Testis (tissue), 3 donors: Measurements from ENCODE around the gene DLX4. TPM values are rescaled to one million over a fixed set of nuclear protein-coding genes. Genes with fewer than 3 reads are reported as not detected.

ENCODE experiments used
- DNase-seq: peaks from one replicate; pipeline ENCODE4 v3.0.0-alpha.2; 2019
- H3K27ac ChIP-seq, 2 donors: fragments of 200-600 bp; sonication (generic); one replicate each; pipeline ENCODE4 v1.5.1; 2019
- H3K27me3 ChIP-seq: fragments of 200-600 bp; sonication (generic); one replicate; pipeline ENCODE4 v1.5.1; 2019
- H3K36me3 ChIP-seq: fragments of 200-600 bp; sonication (generic); one replicate; pipeline ENCODE4 v1.5.1; 2017; ENCODE audit warnings: low read depth; ENCODE audit errors: missing control alignments
- H3K4me1 ChIP-seq: fragments of 200-600 bp; sonication (generic); one replicate; pipeline ENCODE4 v1.5.1; 2019
- H3K4me3 ChIP-seq, 2 donors: fragments of 200-600 bp; sonication (generic); one replicate each; pipeline ENCODE4 v1.5.1; 2017 to 2019
- H3K9me3 ChIP-seq: fragments of 200-600 bp; sonication (generic); one replicate; pipeline ENCODE4 v1.5.1; 2017
- POLR2A ChIP-seq: fragments of 450-650 bp; IDR thresholded peaks from one replicate; pipeline ENCODE4 v1.6.1; 2017; ENCODE audit warnings: antibody characterized with exemption, mild to moderate bottlenecking, moderate library complexity
- WGBS, 2 donors: methylation state at CpG; one replicate each; pipeline ENCODE4 v1.1.5; 2018; 5-methylcytosine and 5-hydroxymethylcytosine counted together
- intact Hi-C: fragments of 100-400 bp; cut with DNase I; formaldehyde crosslinking; loops from one replicate; pipeline ENCODE4 v1.15.1; 2023; ENCODE audit warnings: low total_unique reads
- polyA plus RNA-seq: library from polyadenylated mRNA; stranded (reverse); fragments of 350-450 nt; fragmentation: Illumina TruSeq; extraction: RNeasy Lipid Tissue Mini Kit (QIAGEN cat#74804); gene quantifications from one replicate; pipeline ENCODE4 v1.2.3, GENCODE V29; 2014; ENCODE audit warnings: low read depth, low replicate concordance; ENCODE audit not compliant: insufficient read depth
- total RNA-seq, 2 donors: library from RNA; depleted of rRNA; stranded (reverse); fragments of >200 nt; gene quantifications; one replicate each; pipeline ENCODE4 v1.2.3, GENCODE V29; 2016
- TF ChIP-seq, protein P1 (sequence below), 3 experiments: fragments of 450-650 bp in 2 of 3; fragments of 200-600 bp in 1 of 3; sonication (generic) in 1 of 3; IDR thresholded peaks; one replicate each; pipeline ENCODE4 v1.5.1; 2016 to 2019; ENCODE audit warnings: antibody characterized with exemption in 3 of 3, mild to moderate bottlenecking in 2 of 3, moderate library complexity in 1 of 3

Gene DLX4
- total and polyA plus RNA-seq, 3 donors from 2014 or later = 0.30 to 1.2 (median 0.37) TPM

DNA sequence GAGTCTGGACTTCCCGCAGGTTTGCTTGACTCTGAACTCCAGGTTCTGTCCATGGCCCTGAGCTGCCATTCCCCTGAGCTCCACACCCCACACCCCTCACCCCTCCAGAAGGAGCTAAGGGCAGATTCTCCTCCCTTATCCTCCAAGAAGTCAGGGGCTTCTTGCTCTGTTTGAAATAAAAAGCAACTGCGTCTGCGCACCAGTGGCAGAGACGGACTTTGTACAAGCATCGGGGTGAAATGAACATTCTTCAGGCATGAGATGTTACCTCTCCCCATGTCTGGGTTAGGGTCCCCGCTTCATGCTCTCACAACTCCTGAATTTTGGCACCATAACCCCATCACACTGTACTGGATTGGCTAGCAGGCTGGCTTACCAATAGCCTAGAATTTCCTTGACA, 36.1 kb upstream of the DLX4 start:
- Histone ChIP-seq H3K9me3 (no peaks in the 10 kb centered on the region), H3K4me1 (no peaks in the 10 kb centered on the region), H3K36me3 (no peaks in the 10 kb centered on the region), H3K27me3 (no peaks in the 10 kb centered on the region), H3K27ac (no peak overlapping the region), H3K4me3 (no peak overlapping the region)
- TF ChIP-seq, protein P1, sequence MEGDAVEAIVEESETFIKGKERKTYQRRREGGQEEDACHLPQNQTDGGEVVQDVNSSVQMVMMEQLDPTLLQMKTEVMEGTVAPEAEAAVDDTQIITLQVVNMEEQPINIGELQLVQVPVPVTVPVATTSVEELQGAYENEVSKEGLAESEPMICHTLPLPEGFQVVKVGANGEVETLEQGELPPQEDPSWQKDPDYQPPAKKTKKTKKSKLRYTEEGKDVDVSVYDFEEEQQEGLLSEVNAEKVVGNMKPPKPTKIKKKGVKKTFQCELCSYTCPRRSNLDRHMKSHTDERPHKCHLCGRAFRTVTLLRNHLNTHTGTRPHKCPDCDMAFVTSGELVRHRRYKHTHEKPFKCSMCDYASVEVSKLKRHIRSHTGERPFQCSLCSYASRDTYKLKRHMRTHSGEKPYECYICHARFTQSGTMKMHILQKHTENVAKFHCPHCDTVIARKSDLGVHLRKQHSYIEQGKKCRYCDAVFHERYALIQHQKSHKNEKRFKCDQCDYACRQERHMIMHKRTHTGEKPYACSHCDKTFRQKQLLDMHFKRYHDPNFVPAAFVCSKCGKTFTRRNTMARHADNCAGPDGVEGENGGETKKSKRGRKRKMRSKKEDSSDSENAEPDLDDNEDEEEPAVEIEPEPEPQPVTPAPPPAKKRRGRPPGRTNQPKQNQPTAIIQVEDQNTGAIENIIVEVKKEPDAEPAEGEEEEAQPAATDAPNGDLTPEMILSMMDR (IDR thresholded peaks at IDR 0.05) = no peak
- intact Hi-C loops = no loop called here
- 91 to 93% methylated on average over 6 of the region's 6 CpGs for WGBS, 2 donors
- DNase-seq = no peak

DNA sequence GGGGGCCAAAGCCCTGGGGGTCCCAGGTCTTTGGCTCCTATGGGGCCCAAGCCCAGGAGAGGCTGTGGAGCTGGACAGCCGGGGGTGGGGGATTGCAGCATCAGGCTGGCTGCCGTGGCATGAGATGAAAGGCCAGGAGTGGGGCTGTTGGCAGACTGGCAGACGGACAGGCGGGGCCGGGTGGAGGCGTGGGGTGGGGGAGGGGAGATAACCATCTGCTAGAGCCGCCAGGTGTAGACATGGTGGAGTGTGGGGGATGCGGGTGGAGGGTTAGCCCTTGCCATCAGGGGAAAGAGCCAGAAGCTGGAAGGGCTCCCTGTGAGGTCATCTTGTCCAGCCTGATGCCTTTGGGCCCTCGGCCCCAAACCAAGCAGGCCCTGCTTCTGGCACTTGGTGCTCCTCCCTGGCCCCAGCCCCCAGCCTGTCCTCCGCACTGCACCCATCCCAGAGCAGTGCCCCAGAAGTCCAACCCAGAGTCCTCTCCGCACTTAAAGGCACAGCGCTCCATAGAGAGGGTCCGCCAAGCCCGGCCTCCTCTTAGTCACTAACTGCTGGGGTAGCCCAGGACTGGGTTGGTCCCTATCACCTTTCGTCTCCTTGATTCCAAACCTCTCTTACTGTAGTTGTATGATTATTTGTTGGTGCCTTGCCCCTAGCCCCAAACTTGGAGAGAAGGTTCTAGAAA, 33.3 kb upstream of the DLX4 start:
- 83 to 86% methylated on average over 12 to 15 of the region's 15 CpGs for WGBS, 2 donors
- intact Hi-C loops = no loop called here
- no peaks in the 10 kb centered on the region for H3K36me3 ChIP-seq
- H3K9me3 ChIP-seq = no peaks in the 10 kb centered on the region
- no peaks in the 10 kb centered on the region for H3K27me3 ChIP-seq
- no peak for DNase-seq
- H3K4me1 ChIP-seq = no peaks in the 10 kb centered on the region
- H3K4me3 ChIP-seq = no peak overlapping the region
- no peak for TF ChIP-seq POLR2A
- TF ChIP-seq, protein P1 (IDR thresholded peaks at IDR 0.05) = no peak
- no peak overlapping the region for H3K27ac ChIP-seq

DNA sequence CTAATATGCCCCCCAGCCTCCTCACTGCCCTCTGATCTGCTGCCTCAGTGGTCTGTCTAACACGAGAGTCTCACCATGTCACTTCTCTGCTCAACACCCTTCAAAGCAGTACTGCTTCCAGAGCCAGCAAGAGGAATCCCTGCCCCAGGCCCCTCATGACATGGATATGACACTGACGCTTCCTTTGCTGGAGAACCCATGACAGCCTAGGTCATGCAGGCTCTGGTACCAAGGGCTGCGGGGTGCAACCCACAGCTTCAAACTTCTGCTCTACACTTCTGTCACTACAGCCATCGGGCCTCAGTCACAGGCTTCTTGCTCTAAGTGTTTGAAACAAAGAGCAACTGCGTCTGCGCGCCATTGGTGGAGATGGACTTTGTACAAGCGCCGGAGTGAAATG, 32.6 kb upstream of the DLX4 start:
- H3K36me3 ChIP-seq = no peaks in the 10 kb centered on the region
- intact Hi-C loops = no loop called here
- no peak for TF ChIP-seq POLR2A
- TF ChIP-seq, protein P1 (IDR thresholded peaks at IDR 0.05) = no peak
- 96 to 100% methylated on average over 9 of the region's 9 CpGs for WGBS, 2 donors
- H3K27ac ChIP-seq = no peak overlapping the region
- H3K4me1 ChIP-seq = no peaks in the 10 kb centered on the region
- H3K4me3 ChIP-seq = no peak overlapping the region
- no peaks in the 10 kb centered on the region for H3K9me3 ChIP-seq
- H3K27me3 ChIP-seq = no peaks in the 10 kb centered on the region
- no peak for DNase-seq

DNA sequence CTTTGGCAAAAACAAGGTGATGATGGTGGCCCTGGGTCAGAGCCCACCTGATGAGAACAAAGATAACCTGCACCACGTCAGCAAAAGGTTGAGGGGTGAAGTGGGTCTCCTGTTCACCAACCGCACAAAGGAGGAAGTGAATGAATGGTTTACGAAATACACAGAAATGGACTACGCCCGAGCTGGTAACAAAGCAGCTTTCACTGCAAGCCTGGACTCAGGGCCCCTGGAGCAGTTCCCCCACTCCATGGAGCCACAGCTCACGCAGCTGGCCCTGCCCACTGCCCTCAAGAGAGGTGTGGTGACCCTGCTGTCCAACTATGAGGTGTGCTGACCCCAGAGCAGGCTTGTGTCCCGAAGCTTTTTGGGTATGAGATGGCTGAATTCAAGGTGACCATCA, 29.7 kb upstream of the DLX4 start:
- Histone ChIP-seq H3K4me3 (no peak overlapping the region), H3K4me1 (no peaks in the 10 kb centered on the region), H3K36me3 (no peaks in the 10 kb centered on the region), H3K27me3 (no peaks in the 10 kb centered on the region), H3K9me3 (no peaks in the 10 kb centered on the region), H3K27ac (no peak overlapping the region)
- TF ChIP-seq, protein P1 (IDR thresholded peaks at IDR 0.05) = no peak
- no peak for TF ChIP-seq POLR2A
- intact Hi-C loops = no loop called here
- 90 to 92% methylated on average over 6 to 7 of the region's 7 CpGs for WGBS, 2 donors
- DNase-seq = no peak

DNA sequence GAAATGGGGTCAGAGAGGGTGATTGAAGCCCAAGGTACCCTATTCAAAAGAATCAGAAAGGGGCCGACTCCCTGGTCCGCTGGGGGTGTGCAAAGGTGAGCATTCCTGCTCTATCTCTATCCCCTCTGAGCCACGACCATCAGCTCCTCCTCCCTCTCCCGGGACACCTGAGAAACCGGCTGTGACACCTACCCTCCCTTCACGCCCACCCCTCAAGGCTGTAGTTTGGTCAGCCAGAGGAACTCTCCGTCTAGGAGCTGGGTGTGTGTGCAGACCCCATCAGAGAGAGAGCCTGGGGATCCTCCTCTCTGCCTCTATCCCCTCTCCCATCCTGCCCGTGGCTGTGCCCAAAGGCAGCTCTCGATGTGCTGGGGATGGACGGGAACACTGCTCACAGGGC, 27.6 kb upstream of the DLX4 start:
- WGBS, 2 donors = 71 to 83% methylated on average over 10 of the region's 10 CpGs
- DNase-seq = no peak
- TF ChIP-seq POLR2A = no peak
- TF ChIP-seq, protein P1 (IDR thresholded peaks at IDR 0.05) = no peak
- H3K4me1 ChIP-seq = no peaks in the 10 kb centered on the region
- H3K27ac ChIP-seq = no peak overlapping the region
- no peaks in the 10 kb centered on the region for H3K27me3 ChIP-seq
- H3K4me3 ChIP-seq = no peak overlapping the region
- intact Hi-C loops = no loop called here
- H3K9me3 ChIP-seq = no peaks in the 10 kb centered on the region
- no peaks in the 10 kb centered on the region for H3K36me3 ChIP-seq
